H1 (cell line): Measurements from ENCODE around the gene DBF4B. TPM values are rescaled to one million over a fixed set of nuclear protein-coding genes. Genes with fewer than 3 reads are reported as not detected.

ENCODE experiments used
- CTCF ChIA-PET: fragments of 300-600 bp; sonication (Branson Sonifier 250); formaldehyde crosslinking; loops from one replicate; lab custom pipeline; 2021; ENCODE audit not compliant: partially characterized antibody; lab: Charles Lee
- POLR2A ChIA-PET: fragments of 300-600 bp; sonication (Branson Sonifier 250); formaldehyde crosslinking; loops from one replicate; lab custom pipeline; 2021; ENCODE audit warnings: inconsistent platforms; ENCODE audit not compliant: partially characterized antibody; lab: Charles Lee
- DNase-seq, 2 experiments: peaks; one replicate each; pipeline versions ENCODE4 v3.0.0 to v3.0.0-alpha.2; 2010 to 2022; ENCODE audit warnings: low spot score in 2 of 2, low read depth in 1 of 2, mixed read lengths in 1 of 2
- FAIRE-seq: peaks from 2 replicates; lab custom pipeline; 2011; peaks lifted over from hg19 to GRCh38; lab: Jason Lieb, UNC
- H2AFZ ChIP-seq: 2 replicates; pipeline ENCODE4 v1.8.1; 2012; ENCODE audit warnings: low read length, inconsistent platforms
- H2AK5ac ChIP-seq: 2 replicates; pipeline ENCODE4 v1.6.1; 2013; ENCODE audit warnings: low read depth, low read length
- H2BK120ac ChIP-seq: replicated peaks from 2 replicates; pipeline ENCODE3; 2013; ENCODE audit warnings: low read depth, low read length, inconsistent platforms
- H2BK12ac ChIP-seq: 2 replicates; pipeline ENCODE4 v1.6.1; 2013; ENCODE audit warnings: low read depth, low read length
- H2BK15ac ChIP-seq: 2 replicates; pipeline ENCODE4 v1.6.1; 2013; ENCODE audit warnings: low read length
- H2BK20ac ChIP-seq: 2 replicates; pipeline ENCODE4 v1.6.1; 2013; ENCODE audit warnings: low read length
- H2BK5ac ChIP-seq: 2 replicates; pipeline ENCODE4 v1.6.1; 2013; ENCODE audit warnings: low read depth, low read length
- H3K14ac ChIP-seq: 2 replicates; pipeline ENCODE4 v1.6.1; 2013; ENCODE audit warnings: inconsistent platforms; ENCODE audit not compliant: insufficient read length
- H3K18ac ChIP-seq: 2 replicates; pipeline ENCODE4 v1.6.1; 2013; ENCODE audit warnings: low read length; ENCODE audit errors: extremely low read depth
- H3K23ac ChIP-seq: 2 replicates; pipeline ENCODE4 v1.6.1; 2013; ENCODE audit warnings: inconsistent platforms; ENCODE audit not compliant: insufficient read length
- H3K23me2 ChIP-seq: 2 replicates; pipeline ENCODE4 v1.6.1; 2013; ENCODE audit warnings: low read depth, low read length
- H3K27ac ChIP-seq: 2 replicates; pipeline ENCODE4 v1.6.1; 2011; ENCODE audit warnings: low read depth, low read length, inconsistent platforms
- H3K27me3 ChIP-seq, 4 experiments: replicated peaks in 1 of 4; 1 replicate in 1 of 4; 2 replicates in 3 of 4; pipeline versions ENCODE4 v1.6.1 to v1.8.1; 2011 to 2013; ENCODE audit warnings: low read length in 3 of 4, mild to moderate bottlenecking in 3 of 4, inconsistent platforms in 2 of 4, mixed read lengths in 2 of 4, moderate library complexity in 1 of 4; ENCODE audit not compliant: control insufficient read depth in 3 of 4, insufficient read depth in 3 of 4; ENCODE audit errors: extremely low read depth in 1 of 4
- H3K36me3 ChIP-seq, 4 experiments: 2 replicates each; pipeline versions ENCODE4 v1.6.1 to v1.8.1; 2011 to 2013; ENCODE audit warnings: mild to moderate bottlenecking in 4 of 4, low read length in 3 of 4, moderate library complexity in 2 of 4, control low read depth in 1 of 4, inconsistent platforms in 1 of 4; ENCODE audit not compliant: insufficient read depth in 4 of 4, control insufficient read depth in 2 of 4
- H3K4ac ChIP-seq: replicated peaks from 2 replicates; pipeline ENCODE3; 2013; ENCODE audit warnings: low read length, low read depth, mixed read lengths, inconsistent platforms; ENCODE audit not compliant: insufficient read length
- H3K4me1 ChIP-seq, 4 experiments: replicated peaks in 1 of 4; 1 replicate in 1 of 4; 2 replicates in 3 of 4; pipeline versions ENCODE4 v1.6.1 to v1.8.1; 2011 to 2013; ENCODE audit warnings: low read length in 3 of 4, inconsistent platforms in 2 of 4, mixed read lengths in 1 of 4; ENCODE audit not compliant: insufficient read depth in 4 of 4, control insufficient read depth in 3 of 4
- H3K4me2 ChIP-seq, 2 experiments: 2 replicates each; pipeline versions ENCODE4 v1.6.1 to v1.8.1; 2011 to 2013; ENCODE audit warnings: low read depth in 2 of 2, low read length in 2 of 2, control low read depth in 1 of 2, inconsistent platforms in 1 of 2, mild to moderate bottlenecking in 1 of 2; ENCODE audit not compliant: insufficient read depth in 1 of 2
- H3K4me3 ChIP-seq, 4 experiments: fragments of 200-600, 300-600 bp in 1 of 4; sonication (generic), shearing (Covaris generic), sonication (Bioruptor Twin) in 1 of 4; 2 replicates each; pipeline versions ENCODE4 v1.5.1 to v1.8.1; 2011 to 2016; ENCODE audit warnings: low read length in 4 of 4, low read depth in 3 of 4, control low read depth in 2 of 4, inconsistent platforms in 2 of 4, mild to moderate bottlenecking in 2 of 4, mixed read lengths in 1 of 4, moderate library complexity in 1 of 4; ENCODE audit not compliant: insufficient read depth in 2 of 4; ENCODE audit errors: extremely low read depth in 1 of 4
- H3K56ac ChIP-seq: replicated peaks from 2 replicates; pipeline ENCODE3; 2013; ENCODE audit warnings: low read depth, mild to moderate bottlenecking, mixed read lengths, low read length, inconsistent platforms; ENCODE audit not compliant: insufficient read length
- H3K79me1 ChIP-seq: 2 replicates; pipeline ENCODE4 v1.6.1; 2013; ENCODE audit warnings: low read depth, low read length, control low read depth
- H3K79me2 ChIP-seq, 2 experiments: 2 replicates each; pipeline versions ENCODE4 v1.6.1 to v1.8.1; 2012 to 2013; ENCODE audit warnings: low read length in 2 of 2, mild to moderate bottlenecking in 2 of 2, inconsistent platforms in 1 of 2; ENCODE audit not compliant: insufficient read depth in 2 of 2, control insufficient read depth in 1 of 2
- H3K9ac ChIP-seq, 4 experiments: replicated peaks in 1 of 4; 1 replicate in 1 of 4; 2 replicates in 3 of 4; pipeline versions ENCODE4 v1.6.1 to v1.8.1; 2011 to 2013; ENCODE audit warnings: low read depth in 3 of 4, low read length in 3 of 4, control low read depth in 2 of 4, mild to moderate bottlenecking in 2 of 4, moderate library complexity in 2 of 4, inconsistent platforms in 1 of 4; ENCODE audit errors: extremely low read depth in 1 of 4
- H3K9me3 ChIP-seq, 2 experiments: 2 replicates each; pipeline versions ENCODE4 v1.6.1 to v1.8.1; 2012 to 2013; ENCODE audit warnings: mild to moderate bottlenecking in 2 of 2, moderate library complexity in 2 of 2, control low read depth in 1 of 2, inconsistent platforms in 1 of 2, low read depth in 1 of 2, low read length in 1 of 2, mixed read lengths in 1 of 2; ENCODE audit not compliant: insufficient read depth in 2 of 2
- H4K20me1 ChIP-seq, 2 experiments: replicated peaks in 1 of 2; 2 replicates each; pipeline versions ENCODE3 to v1.8.1; 2011 to 2013; ENCODE audit warnings: inconsistent platforms in 2 of 2, low read length in 2 of 2, mild to moderate bottlenecking in 1 of 2; ENCODE audit not compliant: insufficient read depth in 2 of 2, control insufficient read depth in 1 of 2
- H4K5ac ChIP-seq: 2 replicates; pipeline ENCODE4 v1.6.1; 2013; ENCODE audit warnings: low read length, low read depth, mixed read lengths, inconsistent platforms; ENCODE audit not compliant: insufficient read length
- H4K8ac ChIP-seq: 2 replicates; pipeline ENCODE4 v1.8.0; 2013; ENCODE audit warnings: mild to moderate bottlenecking, moderate library complexity, low read length, inconsistent platforms; ENCODE audit not compliant: insufficient read depth; ENCODE audit errors: extremely low read depth
- H4K91ac ChIP-seq: replicated peaks from 2 replicates; pipeline ENCODE3; 2013; ENCODE audit warnings: low read length, mixed read lengths, inconsistent platforms; ENCODE audit not compliant: insufficient read length
- EZH2 ChIP-seq: fragments of 200-600 bp; sonication (generic); IDR thresholded peaks from 2 replicates; pipeline ENCODE4 v1.7.1; 2012; ENCODE audit warnings: low read depth, mild to moderate bottlenecking, moderate library complexity, low read length, inconsistent platforms; ENCODE audit not compliant: severe bottlenecking
- WGBS, 2 experiments: shearing (Covaris generic) in 1 of 2; methylation state at CpG; one replicate each; pipeline versions ENCODE4 v1.1.6 to v1.1.7; 2013 to 2015; ENCODE audit warnings: low lambda C conversion rate in 2 of 2, mixed read lengths in 2 of 2, inconsistent platforms in 1 of 2, low coverage in 1 of 2, missing lambda C conversion rate in 1 of 2; ENCODE audit not compliant: insufficient replicate concordance in 2 of 2, insufficient coverage in 1 of 2, insufficient read length in 1 of 2; ENCODE audit errors: extremely low coverage in 1 of 2, missing lambda C conversion rate in 1 of 2; 5-methylcytosine and 5-hydroxymethylcytosine counted together
- polyA plus RNA-seq, 7 experiments: library from polyadenylated mRNA; depleted of rRNA in 3 of 7; stranded (reverse) in 5 of 7; unstranded in 2 of 7; fragments of >200 nt in 5 of 7; fragments of 200-250 nt in 2 of 7; gene quantifications; 1 replicate in 5 of 7; 2 replicates in 1 of 7; 4 replicates in 1 of 7; pipeline versions ENCODE4 v1.2.1 to v1.2.3, GENCODE V29; 2011 to 2013; ENCODE audit warnings: missing spikeins in 2 of 7, mixed read lengths in 2 of 7
- total RNA-seq: library from RNA; stranded (reverse); fragmentation: NEBNext Ultra II Directional; extraction: Animal tissue kit (Norgen Biotek cat#: 25700); gene quantifications from 2 replicates; pipeline ENCODE4 v1.2.1, GENCODE V29; 2021
- TF ChIP-seq, protein P1 (sequence below): IDR thresholded peaks from 2 replicates; pipeline ENCODE4 v1.6.1; 2012; ENCODE audit warnings: low read length, inconsistent platforms

Gene DBF4B
- total and polyA plus RNA-seq, 2 of the 8 experiments (the other 6 are each of a cell fraction or from before 2014, with no cell fraction given), result 20.2 to 26.9 TPM

DNA sequence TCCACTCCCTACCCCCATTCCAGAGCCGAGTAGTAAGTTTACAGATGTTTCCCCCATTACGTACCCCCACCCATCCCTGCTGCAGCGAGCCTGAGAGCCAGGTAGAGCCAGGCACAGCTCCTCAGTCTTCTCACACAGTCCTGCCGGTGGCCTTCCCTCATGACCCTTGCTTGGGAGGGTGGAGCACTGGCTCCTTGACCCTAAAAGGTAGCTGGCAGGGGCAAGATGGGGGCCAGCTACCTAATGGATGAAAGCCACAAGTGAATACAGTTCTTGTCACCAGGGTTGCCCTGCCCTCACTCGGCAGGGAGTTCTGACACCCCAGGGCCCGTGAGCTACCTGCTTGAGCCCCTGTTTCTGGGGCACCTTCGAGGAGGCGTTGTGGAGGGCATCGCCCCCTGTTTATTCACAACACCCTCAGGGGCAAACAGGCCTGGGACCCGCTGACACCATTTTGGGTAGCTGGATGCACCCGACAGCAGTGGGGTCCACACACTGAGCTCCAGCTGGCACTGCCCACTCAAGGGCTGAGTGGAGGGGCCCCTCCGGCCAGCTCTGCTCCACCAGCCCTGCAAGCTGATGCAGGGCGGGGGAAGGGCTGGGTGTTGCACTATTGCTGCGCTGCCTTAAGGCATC lies 72.5 kb downstream of the DBF4B start:
- Histone ChIP-seq H4K20me1 (no peaks in the 10 kb centered on the region), H3K23ac (no peak overlapping the region), H2BK12ac (peak overlapping the region; percentile 68; the same call in 1 of the 2 replicates), H3K4me3 (no peak overlapping the region), H3K36me3 (no peaks in the 10 kb centered on the region), H3K9ac (no peak overlapping the region), H3K79me1 (no peaks in the 10 kb centered on the region), H3K27ac (no peak overlapping the region), H4K8ac (no peak overlapping the region), H2AK5ac (no peak overlapping the region), H3K18ac (0 out of 2 replicates have a peak overlapping the region, but pooled peaks have one; percentile 64), H4K5ac (no peak overlapping the region), H4K91ac (peak overlapping the region; percentile 87), H3K4ac (peak overlapping the region; percentile 44), H2AFZ (no peak overlapping the region), H3K4me1 (peaks cover 0 to 26% (median 18%) of the 10 kb centered on the region in 4 experiments; a peak in 6 of 7 replicates), H2BK120ac (no peak overlapping the region), H3K9me3 (no peaks in the 10 kb centered on the region), H2BK5ac (no peak overlapping the region), H3K23me2 (no peaks in the 10 kb centered on the region; the same call in 1 of the 2 replicates), H3K14ac (no peak overlapping the region), H3K4me2 (no peak overlapping the region), H2BK20ac (peak overlapping the region; percentile 96; the same call in 1 of the 2 replicates), H3K79me2 (no peaks in the 10 kb centered on the region), H3K27me3 (peaks cover 3 to 18% (median 12%) of the 10 kb centered on the region in 4 experiments; a peak in 6 of 7 replicates), H2BK15ac (no peak overlapping the region; the same call in 1 of the 2 replicates), H3K56ac (no peak overlapping the region)
- TF ChIP-seq, protein P1, sequence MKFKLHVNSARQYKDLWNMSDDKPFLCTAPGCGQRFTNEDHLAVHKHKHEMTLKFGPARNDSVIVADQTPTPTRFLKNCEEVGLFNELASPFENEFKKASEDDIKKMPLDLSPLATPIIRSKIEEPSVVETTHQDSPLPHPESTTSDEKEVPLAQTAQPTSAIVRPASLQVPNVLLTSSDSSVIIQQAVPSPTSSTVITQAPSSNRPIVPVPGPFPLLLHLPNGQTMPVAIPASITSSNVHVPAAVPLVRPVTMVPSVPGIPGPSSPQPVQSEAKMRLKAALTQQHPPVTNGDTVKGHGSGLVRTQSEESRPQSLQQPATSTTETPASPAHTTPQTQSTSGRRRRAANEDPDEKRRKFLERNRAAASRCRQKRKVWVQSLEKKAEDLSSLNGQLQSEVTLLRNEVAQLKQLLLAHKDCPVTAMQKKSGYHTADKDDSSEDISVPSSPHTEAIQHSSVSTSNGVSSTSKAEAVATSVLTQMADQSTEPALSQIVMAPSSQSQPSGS, result no peak
- peak; percentile 2 for TF ChIP-seq EZH2
- ChIA-PET CTCF (interaction anchor here (0.5 to 26.7 kb wide), 14 partner anchors 10 to 419 kb away, joined by 3 to 577 read pairs (median 6); partner anchors contain the start of gene HIGD1B), POLR2A (interaction anchor here (0.6 to 2.5 kb wide), 14 partner anchors 9 to 104 kb away, joined by 3 to 14 read pairs (median 3); partner anchors contain the start of gene GJC1)
- FAIRE-seq (no peak), DNase-seq (no peak)
- WGBS, 2 experiments, result 92% methylated on average over 13 of the region's 14 CpGs; no CpG with 5 or more reads in 1 of the 2 experiments
